Lower leg skin (tissue), 3 donors: Measurements from ENCODE around the gene KLHL11.

Experiments used
- CTCF ChIP-seq, 3 donors: fragments of 450-650 bp; IDR thresholded peaks; one replicate each; pipeline ENCODE4 v1.5.1; 2016; ENCODE audit warnings: antibody characterized with exemption in 3 of 3, mild to moderate bottlenecking in 3 of 3, moderate library complexity in 2 of 3
- POLR2A ChIP-seq, 2 donors: fragments of 450-650 bp; IDR thresholded peaks; one replicate each; pipeline ENCODE4 v1.6.1; 2016 to 2017; ENCODE audit warnings: antibody characterized with exemption in 2 of 2, mild to moderate bottlenecking in 1 of 2, moderate library complexity in 1 of 2

GRCh38 chr17:41873559-41874292 lies 8.5 kb upstream of the KLHL11 start:
- TF ChIP-seq CTCF (IDR thresholded peaks at IDR 0.05) (no peak), POLR2A (IDR thresholded peaks at IDR 0.05) (no peak)
